K562 (cell line): Measurements from ENCODE around the gene PPFIA3. TPM values are rescaled to one million over a fixed set of nuclear protein-coding genes. Genes with fewer than 3 reads are reported as not detected.

Source experiments
- ATF1 ChIP-seq, 2 experiments: fragments of 450-650 bp in 1 of 2; IDR thresholded peaks; 2 replicates each; pipeline ENCODE4 v1.6.1; 2016; ENCODE audit warnings: missing compliant biosample characterization in 1 of 2, missing genetic modification characterization in 1 of 2
- BRCA1 ChIP-seq, 2 experiments: fragments of 450-650 bp in 1 of 2; sonication (generic) in 1 of 2; formaldehyde crosslinking in 1 of 2; IDR thresholded peaks; 2 replicates each; pipeline versions ENCODE4 v1.5.0 to v1.6.1; 2017 to 2020; ENCODE audit warnings: mild to moderate bottlenecking in 1 of 2, missing genetic modification reagents in 1 of 2
- CBFB ChIP-seq: sonication (generic); formaldehyde crosslinking; IDR thresholded peaks from 2 replicates; pipeline ENCODE4 v1.4.0; 2020; ENCODE audit warnings: mild to moderate bottlenecking, missing genetic modification reagents
- CEBPG ChIP-seq, 3 experiments: fragments of 200-800 bp in 1 of 3; sonication (Bioruptor generic) in 1 of 3; sonication (generic) in 1 of 3; formaldehyde crosslinking in 1 of 3; IDR thresholded peaks in 2 of 3; conservative IDR thresholded peaks in 1 of 3; 2 replicates each; pipeline versions ENCODE4 v1.6.1 to v1.8.0; 2016 to 2022; ENCODE audit warnings: missing compliant biosample characterization in 2 of 3, missing genetic modification characterization in 2 of 3, mild to moderate bottlenecking in 1 of 3, missing genetic modification reagents in 1 of 3
- CTBP1 ChIP-seq: fragments of 450-650 bp; IDR thresholded peaks from 2 replicates; pipeline ENCODE4 v1.6.1; 2016; ENCODE audit warnings: borderline replicate concordance
- EP400 ChIP-seq: fragments of 450-650 bp; IDR thresholded peaks from 2 replicates; pipeline ENCODE4 v1.6.1; 2017; ENCODE audit warnings: antibody characterized with exemption, mild to moderate bottlenecking, moderate library complexity
- HEY1 ChIP-seq: fragments of 250-450 bp; sonication (Bioruptor Pico); IDR thresholded peaks from 2 replicates; pipeline ENCODE4 v1.5.0; 2020; ENCODE audit warnings: mild to moderate bottlenecking, moderate library complexity, borderline replicate concordance
- IRF9 ChIP-seq: fragments of 450-650 bp; IDR thresholded peaks from 2 replicates; pipeline ENCODE4 v1.6.1; 2016; ENCODE audit warnings: missing biosample characterization, missing genetic modification characterization
- MTA3 ChIP-seq: fragments of 450-650 bp; formaldehyde crosslinking; IDR thresholded peaks from 2 replicates; pipeline ENCODE4 v1.6.1; 2017; ENCODE audit warnings: mild to moderate bottlenecking, borderline replicate concordance
- NCOA1 ChIP-seq: fragments of 450-650 bp; IDR thresholded peaks from 2 replicates; pipeline ENCODE4 v1.6.1; 2016; ENCODE audit warnings: low read depth
- PHB ChIP-seq: fragments of 250-450 bp; sonication (Bioruptor Pico); IDR thresholded peaks from 2 replicates; pipeline ENCODE4 v1.5.0; 2021
- PRMT5 ChIP-seq: sonication (generic); formaldehyde crosslinking; IDR thresholded peaks from 2 replicates; pipeline ENCODE4 v1.5.0; 2020; ENCODE audit warnings: missing genetic modification reagents
- RBM15 ChIP-seq: fragments of 200-400 bp; formaldehyde crosslinking; IDR thresholded peaks from 2 replicates; pipeline ENCODE4 v1.6.1; 2018; ENCODE audit warnings: mild to moderate bottlenecking, low read length, moderate library complexity; ENCODE audit not compliant: insufficient read depth
- SMAD1 ChIP-seq: fragments of 150-350 bp; IDR thresholded peaks from 2 replicates; pipeline ENCODE4 v1.6.1; 2014; ENCODE audit warnings: low read length, low read depth; ENCODE audit not compliant: partially characterized antibody
- SNRNP70 ChIP-seq: fragments of 200-400 bp; formaldehyde crosslinking; optimal IDR thresholded peaks from 2 replicates; pipeline ENCODE3; 2017; ENCODE audit warnings: low read depth, low read length
- SP1 ChIP-seq: sonication (generic); formaldehyde crosslinking; IDR thresholded peaks from 2 replicates; pipeline ENCODE4 v1.8.1; 2022; ENCODE audit warnings: mild to moderate bottlenecking, missing genetic modification reagents
- SREBF1 ChIP-seq: fragments of 150-350 bp; IDR thresholded peaks from 2 replicates; pipeline ENCODE4 v1.6.1; 2014; ENCODE audit warnings: antibody characterized with exemption, low read depth, low read length, borderline replicate concordance
- XRCC3 ChIP-seq: fragments of 450-650 bp; IDR thresholded peaks from 2 replicates; pipeline ENCODE4 v1.6.1; 2017; ENCODE audit warnings: mild to moderate bottlenecking, moderate library complexity
- ZNF12 ChIP-seq: sonication (generic); formaldehyde crosslinking; IDR thresholded peaks from 2 replicates; pipeline ENCODE4 v1.4.0; 2020; ENCODE audit warnings: mild to moderate bottlenecking, missing genetic modification reagents
- ZNF184 ChIP-seq: sonication (generic); formaldehyde crosslinking; IDR thresholded peaks from 2 replicates; pipeline ENCODE4 v1.5.0; 2020; ENCODE audit warnings: missing genetic modification reagents
- ZNF354B ChIP-seq: fragments of 250-450 bp; sonication (Bioruptor Pico); IDR thresholded peaks from 2 replicates; pipeline ENCODE4 v1.4.0; 2020
- ZNF512 ChIP-seq: IDR thresholded peaks from 2 replicates; pipeline ENCODE4 v1.6.1; 2016; ENCODE audit warnings: missing genetic modification characterization, missing compliant biosample characterization
- polyA plus RNA-seq, 8 experiments: library from polyadenylated mRNA; depleted of rRNA in 4 of 8; stranded (reverse) in 5 of 8; unstranded in 3 of 8; fragments of >200 nt; fragmentation: Nextera tagmentation in 2 of 8; fragmentation: Illumina TruSeq in 1 of 8; extraction: Ambion mirVana in 2 of 8; extraction: Trizol in 1 of 8; gene quantifications; 2 replicates each; pipeline versions ENCODE4 v1.2.1 to v1.2.3, GENCODE V29; 2011 to 2014; ENCODE audit warnings: inconsistent platforms in 1 of 8, missing spikeins in 1 of 8
- total RNA-seq, 7 experiments: library from RNA; depleted of rRNA in 6 of 7; stranded (reverse); fragments of >200 nt in 6 of 7; fragmentation: Illumina TruSeq in 2 of 7; extraction: Trizol in 2 of 7; gene quantifications; 2 replicates each; pipeline versions ENCODE4 v1.2.1 to v1.2.3, GENCODE V29; 2011 to 2021; ENCODE audit warnings: low replicate concordance in 1 of 7

The PPFIA3 gene
- total and polyA plus RNA-seq, 9 of the 15 experiments (the other 6 are each of a cell fraction or from before 2014, with no cell fraction given): 0.10 to 53.0 (median 17.6) TPM

GRCh38 chr19:49148784-49149651, 29.7 kb downstream of the PPFIA3 start (continued):
- TF ChIP-seq MTA3: 0 out of 2 replicates have a peak, but pooled peaks have one; percentile 67
- no peak for TF ChIP-seq IRF9 (tag)
- no peak for TF ChIP-seq RBM15
- TF ChIP-seq ZNF512 (tag): no peak
- no peak for TF ChIP-seq EP400
- no peak for TF ChIP-seq SMAD1
- no peak for TF ChIP-seq CEBPG (CRISPR knock-in tag; IDR thresholded peaks at IDR 0.05)
- no peak for TF ChIP-seq CEBPG (tag; conservative IDR thresholded peaks at IDR 0.05 in 1 of 2, IDR thresholded peaks at IDR 0.05 in 1 of 2)
- TF ChIP-seq HEY1: no peak
- TF ChIP-seq ATF1 (CRISPR knock-in tag; IDR thresholded peaks at IDR 0.05): no peak
- TF ChIP-seq ATF1 (tag; IDR thresholded peaks at IDR 0.05): 0 out of 2 replicates have a peak, but pooled peaks have one; percentile 27
- TF ChIP-seq NCOA1: peak; percentile 44; the same call in 1 of the 2 replicates
- no peak for TF ChIP-seq BRCA1 (IDR thresholded peaks at IDR 0.05)
- no peak for TF ChIP-seq BRCA1 (CRISPR knock-in tag; IDR thresholded peaks at IDR 0.05)
- TF ChIP-seq SNRNP70: no peak
- 0 out of 2 replicates have a peak, but pooled peaks have one; percentile 35 for TF ChIP-seq CBFB (CRISPR knock-in tag)
- TF ChIP-seq SP1 (CRISPR knock-in tag): peak; percentile 75
- peak; percentile 69; the same call in 1 of the 2 replicates for TF ChIP-seq CTBP1
- peak; percentile 93 for TF ChIP-seq PHB (CRISPR knock-in tag)
- 0 out of 2 replicates have a peak, but pooled peaks have one; percentile 62 for TF ChIP-seq ZNF12 (CRISPR knock-in tag)
- no peak for TF ChIP-seq PRMT5 (CRISPR knock-in tag)
- TF ChIP-seq ZNF354B (CRISPR knock-in tag): no peak
- no peak for TF ChIP-seq SREBF1
- no peak for TF ChIP-seq ZNF184 (CRISPR knock-in tag)
- TF ChIP-seq XRCC3: no peak
